HEK293 (cell line): ENCODE results near the gene CENPS.
A peak's percentile ranks its signal among the peaks of the same experiment; 100 is the strongest.

ENCODE experiments used
- BCL11B ChIP-seq: fragments of 450-650 bp; formaldehyde crosslinking; IDR thresholded peaks from 2 replicates; pipeline ENCODE4 v1.5.1; 2016; ENCODE audit warnings: low read depth, missing biosample characterization, missing genetic modification characterization
- GLIS1 ChIP-seq: fragments of 450-650 bp; formaldehyde crosslinking; IDR thresholded peaks from 2 replicates; pipeline ENCODE4 v1.5.1; 2016; ENCODE audit warnings: missing biosample characterization, missing genetic modification characterization
- GLIS2 ChIP-seq: fragments of 450-650 bp; formaldehyde crosslinking; IDR thresholded peaks from 2 replicates; pipeline ENCODE4 v1.5.1; 2016; ENCODE audit warnings: missing biosample characterization, missing genetic modification characterization
- KLF16 ChIP-seq: fragments of 450-650 bp; formaldehyde crosslinking; IDR thresholded peaks from 2 replicates; pipeline ENCODE4 v1.5.1; 2017; ENCODE audit warnings: missing biosample characterization, missing genetic modification characterization
- MYNN ChIP-seq: fragments of 450-650 bp; formaldehyde crosslinking; IDR thresholded peaks from 2 replicates; pipeline ENCODE4 v1.5.1; 2016; ENCODE audit warnings: missing biosample characterization, missing genetic modification characterization, borderline replicate concordance
- OSR2 ChIP-seq: fragments of 450-650 bp; formaldehyde crosslinking; IDR thresholded peaks from 2 replicates; pipeline ENCODE4 v1.5.1; 2016; ENCODE audit warnings: missing biosample characterization, missing genetic modification characterization
- PRDM1 ChIP-seq: fragments of 450-650 bp; formaldehyde crosslinking; IDR thresholded peaks from 2 replicates; pipeline ENCODE4; 2016; ENCODE audit warnings: missing biosample characterization, missing genetic modification characterization
- SP3 ChIP-seq: fragments of 450-650 bp; formaldehyde crosslinking; IDR thresholded peaks from 2 replicates; pipeline ENCODE4 v1.5.1; 2016; ENCODE audit warnings: missing biosample characterization, missing genetic modification characterization
- SP7 ChIP-seq: fragments of 450-650 bp; formaldehyde crosslinking; IDR thresholded peaks from 2 replicates; pipeline ENCODE4 v1.5.1; 2016; ENCODE audit warnings: missing biosample characterization, missing genetic modification characterization
- ZBTB17 ChIP-seq: fragments of 450-650 bp; formaldehyde crosslinking; IDR thresholded peaks from 2 replicates; pipeline ENCODE4 v1.5.1; 2016; ENCODE audit warnings: missing biosample characterization, missing genetic modification characterization
- ZFP37 ChIP-seq: fragments of 450-650 bp; formaldehyde crosslinking; IDR thresholded peaks from 2 replicates; pipeline ENCODE4 v1.5.1; 2016; ENCODE audit warnings: missing biosample characterization, missing genetic modification characterization
- ZFP41 ChIP-seq: fragments of 450-650 bp; formaldehyde crosslinking; IDR thresholded peaks from 2 replicates; pipeline ENCODE4 v1.5.1; 2016; ENCODE audit warnings: missing biosample characterization, missing genetic modification characterization, borderline replicate concordance
- ZNF157 ChIP-seq: fragments of 450-650 bp; formaldehyde crosslinking; IDR thresholded peaks from 2 replicates; pipeline ENCODE4 v1.5.1; 2016; ENCODE audit warnings: missing biosample characterization, missing genetic modification characterization
- ZNF211 ChIP-seq: fragments of 450-650 bp; formaldehyde crosslinking; IDR thresholded peaks from 2 replicates; pipeline ENCODE4 v1.5.1; 2016; ENCODE audit warnings: low read depth, missing biosample characterization, missing genetic modification characterization
- ZNF214 ChIP-seq: fragments of 450-650 bp; formaldehyde crosslinking; IDR thresholded peaks from 2 replicates; pipeline ENCODE4 v1.5.1; 2017; ENCODE audit warnings: missing biosample characterization, mild to moderate bottlenecking, missing genetic modification characterization, borderline replicate concordance
- ZNF354C ChIP-seq: fragments of 450-650 bp; formaldehyde crosslinking; IDR thresholded peaks from 2 replicates; pipeline ENCODE4 v1.5.1; 2016; ENCODE audit warnings: missing biosample characterization, missing genetic modification characterization, low read depth, borderline replicate concordance
- ZNF362 ChIP-seq: fragments of 450-650 bp; formaldehyde crosslinking; IDR thresholded peaks from 2 replicates; pipeline ENCODE4 v1.5.1; 2016; ENCODE audit warnings: missing biosample characterization, missing genetic modification characterization
- ZNF398 ChIP-seq: fragments of 450-650 bp; formaldehyde crosslinking; IDR thresholded peaks from 2 replicates; pipeline ENCODE4 v1.5.1; 2017; ENCODE audit warnings: missing biosample characterization, missing genetic modification characterization
- ZNF473 ChIP-seq: fragments of 450-650 bp; formaldehyde crosslinking; IDR thresholded peaks from 2 replicates; pipeline ENCODE4 v1.5.1; 2017; ENCODE audit warnings: missing biosample characterization, missing genetic modification characterization
- ZNF558 ChIP-seq: fragments of 450-650 bp; formaldehyde crosslinking; IDR thresholded peaks from 2 replicates; pipeline ENCODE4 v1.5.1; 2016; ENCODE audit warnings: missing biosample characterization, missing genetic modification characterization
- ZNF621 ChIP-seq: fragments of 450-650 bp; formaldehyde crosslinking; IDR thresholded peaks from 2 replicates; pipeline ENCODE4 v1.5.1; 2017; ENCODE audit warnings: missing biosample characterization, missing genetic modification characterization
- ZNF623 ChIP-seq: fragments of 450-650 bp; formaldehyde crosslinking; IDR thresholded peaks from 2 replicates; pipeline ENCODE4 v1.5.1; 2016; ENCODE audit warnings: missing biosample characterization, missing genetic modification characterization
- ZNF624 ChIP-seq: fragments of 450-650 bp; formaldehyde crosslinking; IDR thresholded peaks from 2 replicates; pipeline ENCODE4 v1.5.1; 2017; ENCODE audit warnings: missing biosample characterization, missing genetic modification characterization
- ZNF660 ChIP-seq: fragments of 450-650 bp; IDR thresholded peaks from 2 replicates; pipeline ENCODE4 v1.5.1; 2018; ENCODE audit warnings: missing biosample characterization, mild to moderate bottlenecking, missing genetic modification characterization
- ZNF664 ChIP-seq: fragments of 450-650 bp; formaldehyde crosslinking; IDR thresholded peaks from 2 replicates; pipeline ENCODE4 v1.5.1; 2016; ENCODE audit warnings: missing biosample characterization, missing genetic modification characterization
- ZNF777 ChIP-seq: fragments of 450-650 bp; formaldehyde crosslinking; IDR thresholded peaks from 2 replicates; pipeline ENCODE4 v1.5.1; 2017; ENCODE audit warnings: missing biosample characterization, missing genetic modification characterization, borderline replicate concordance
- ZSCAN16 ChIP-seq: fragments of 450-650 bp; formaldehyde crosslinking; IDR thresholded peaks from 2 replicates; pipeline ENCODE4 v1.5.1; 2016; ENCODE audit warnings: missing biosample characterization, missing genetic modification characterization
- ZSCAN18 ChIP-seq: fragments of 450-650 bp; formaldehyde crosslinking; IDR thresholded peaks from 2 replicates; pipeline ENCODE4 v1.5.1; 2016; ENCODE audit warnings: missing biosample characterization, missing genetic modification characterization
- ZSCAN23 ChIP-seq: fragments of 450-650 bp; formaldehyde crosslinking; IDR thresholded peaks from 2 replicates; pipeline ENCODE4 v1.5.1; 2016; ENCODE audit warnings: missing biosample characterization, missing genetic modification characterization
- ZSCAN5A ChIP-seq: fragments of 450-650 bp; formaldehyde crosslinking; IDR thresholded peaks from 2 replicates; pipeline ENCODE4 v1.5.1; 2016; ENCODE audit warnings: missing biosample characterization, missing genetic modification characterization
- TF ChIP-seq, protein P1 (sequence below): fragments of 450-650 bp; formaldehyde crosslinking; IDR thresholded peaks from 2 replicates; pipeline ENCODE4 v1.5.1; 2016; ENCODE audit warnings: missing biosample characterization, missing genetic modification characterization
- TF ChIP-seq, protein P2 (sequence below): fragments of 450-650 bp; formaldehyde crosslinking; IDR thresholded peaks from 2 replicates; pipeline ENCODE4 v1.5.1; 2017; ENCODE audit warnings: missing biosample characterization, missing genetic modification characterization

CENPS gene

DNA sequence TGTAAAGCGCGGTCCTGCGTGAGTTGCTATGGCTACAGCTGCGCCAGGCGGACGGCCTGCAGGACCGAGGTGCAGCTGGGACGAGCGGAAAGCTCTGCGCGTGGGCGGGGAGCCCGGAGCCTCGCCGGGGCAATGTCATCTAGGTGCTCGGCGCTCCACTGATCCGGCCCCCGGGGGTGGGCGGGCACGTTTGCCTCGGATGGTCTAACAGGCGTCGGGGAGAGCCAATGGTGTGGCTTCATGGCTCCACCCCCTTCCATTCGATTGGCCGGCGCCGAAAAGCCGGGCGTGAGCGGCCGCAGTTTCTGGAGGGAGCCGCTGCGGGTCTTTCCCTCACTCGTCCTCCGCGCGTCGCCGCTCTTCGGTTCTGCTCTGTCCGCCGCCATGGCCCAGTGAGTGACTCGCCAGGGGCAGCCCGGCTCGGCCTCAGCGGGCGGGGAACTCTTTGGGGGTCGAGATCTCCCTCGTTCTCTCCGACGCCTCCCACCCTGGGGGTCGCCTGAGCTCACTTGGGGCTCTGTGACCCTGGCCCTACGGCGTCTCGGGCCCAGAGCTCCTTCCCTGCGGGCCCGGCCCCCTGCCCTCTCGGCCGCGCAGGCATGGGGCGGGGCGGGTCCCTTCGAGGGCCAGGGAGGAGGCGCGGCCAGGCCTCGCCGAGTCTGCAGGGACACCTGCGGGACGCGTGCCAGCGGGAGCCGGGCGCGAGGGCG, 31.3 kb upstream of the CENPS start, which contains the start of gene PGD (continued):
- TF ChIP-seq ZFP37 (tag by site-specific recombination): peak; percentile 96
- TF ChIP-seq ZNF473 (tag by site-specific recombination): no peak
- TF ChIP-seq OSR2 (tag by site-specific recombination): no peak
- no peak for TF ChIP-seq BCL11B (tag by site-specific recombination)
- no peak for TF ChIP-seq ZNF623
- peak; percentile 40; the same call in 1 of the 2 replicates for TF ChIP-seq ZSCAN5A (tag by site-specific recombination)
- TF ChIP-seq ZNF664 (tag by site-specific recombination): no peak
- no peak for TF ChIP-seq ZNF354C (tag by site-specific recombination)
- 0 out of 2 replicates have a peak, but pooled peaks have one; percentile 55 for TF ChIP-seq ZSCAN23 (tag by site-specific recombination)
- no peak; the same call in 1 of the 2 replicates for TF ChIP-seq ZNF777 (tag by site-specific recombination)
- no peak for TF ChIP-seq ZNF398 (tag by site-specific recombination)
- TF ChIP-seq ZBTB17 (tag by site-specific recombination): peak; percentile 99
- no peak for TF ChIP-seq ZSCAN18 (tag by site-specific recombination)
- no peak for TF ChIP-seq ZFP41 (tag by site-specific recombination)
- peak; percentile 27; the same call in 1 of the 2 replicates for TF ChIP-seq ZSCAN16 (tag by site-specific recombination)
- no peak for TF ChIP-seq ZNF214 (tag by site-specific recombination)
- TF ChIP-seq SP7 (tag by site-specific recombination): peak; percentile 82
- no peak for TF ChIP-seq ZNF621 (tag by site-specific recombination)
- TF ChIP-seq GLIS2: peak; percentile 95
- TF ChIP-seq ZNF624: no peak
- no peak for TF ChIP-seq PRDM1
- peak; percentile 93 for TF ChIP-seq KLF16 (tag by site-specific recombination)
- no peak for TF ChIP-seq MYNN (tag by site-specific recombination)
- TF ChIP-seq, protein P1, sequence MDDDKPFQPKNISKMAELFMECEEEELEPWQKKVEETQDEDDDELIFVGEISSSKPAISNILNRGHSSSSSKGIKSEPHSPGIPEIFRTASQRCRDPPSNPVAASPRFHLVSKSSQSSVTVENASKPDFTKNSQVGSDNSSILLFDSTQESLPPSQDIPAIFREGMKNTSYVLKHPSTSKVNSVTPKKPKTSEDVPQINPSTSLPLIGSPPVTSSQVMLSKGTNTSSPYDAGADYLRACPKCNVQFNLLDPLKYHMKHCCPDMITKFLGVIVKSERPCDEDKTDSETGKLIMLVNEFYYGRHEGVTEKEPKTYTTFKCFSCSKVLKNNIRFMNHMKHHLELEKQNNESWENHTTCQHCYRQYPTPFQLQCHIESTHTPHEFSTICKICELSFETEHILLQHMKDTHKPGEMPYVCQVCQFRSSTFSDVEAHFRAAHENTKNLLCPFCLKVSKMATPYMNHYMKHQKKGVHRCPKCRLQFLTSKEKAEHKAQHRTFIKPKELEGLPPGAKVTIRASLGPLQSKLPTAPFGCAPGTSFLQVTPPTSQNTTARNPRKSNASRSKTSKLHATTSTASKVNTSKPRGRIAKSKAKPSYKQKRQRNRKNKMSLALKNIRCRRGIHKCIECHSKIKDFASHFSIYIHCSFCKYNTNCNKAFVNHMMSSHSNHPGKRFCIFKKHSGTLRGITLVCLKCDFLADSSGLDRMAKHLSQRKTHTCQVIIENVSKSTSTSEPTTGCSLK (tag by site-specific recombination): no peak
- TF ChIP-seq ZNF362 (tag by site-specific recombination): no peak
- TF ChIP-seq ZNF211 (tag by site-specific recombination): no peak
- TF ChIP-seq, protein P2, sequence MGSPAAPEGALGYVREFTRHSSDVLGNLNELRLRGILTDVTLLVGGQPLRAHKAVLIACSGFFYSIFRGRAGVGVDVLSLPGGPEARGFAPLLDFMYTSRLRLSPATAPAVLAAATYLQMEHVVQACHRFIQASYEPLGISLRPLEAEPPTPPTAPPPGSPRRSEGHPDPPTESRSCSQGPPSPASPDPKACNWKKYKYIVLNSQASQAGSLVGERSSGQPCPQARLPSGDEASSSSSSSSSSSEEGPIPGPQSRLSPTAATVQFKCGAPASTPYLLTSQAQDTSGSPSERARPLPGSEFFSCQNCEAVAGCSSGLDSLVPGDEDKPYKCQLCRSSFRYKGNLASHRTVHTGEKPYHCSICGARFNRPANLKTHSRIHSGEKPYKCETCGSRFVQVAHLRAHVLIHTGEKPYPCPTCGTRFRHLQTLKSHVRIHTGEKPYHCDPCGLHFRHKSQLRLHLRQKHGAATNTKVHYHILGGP: no peak
- TF ChIP-seq GLIS1 (tag by site-specific recombination): peak; percentile 78
- no peak for TF ChIP-seq ZNF558 (tag by site-specific recombination)
- TF ChIP-seq SP3: peak; percentile 95
- peak; percentile 52 for TF ChIP-seq ZNF660 (tag by site-specific recombination)
- no peak for TF ChIP-seq ZNF157
